WERI-Rb-1 (cell line): ENCODE data around the gene PARG.
"Not testable (repeated sequence)": the region's sequence is repeated elsewhere in the genome, so short reads cannot be mapped to it uniquely, and the experiment has no call there.

Source experiments
- DNase-seq: peaks from one replicate; pipeline ENCODE4 v3.0.0-alpha.2; 2020
- H3K27ac ChIP-seq: fragments of 250-450 bp; sonication (Bioruptor Pico); 2 replicates; pipeline ENCODE4 v1.5.1; 2020; ENCODE audit warnings: mild to moderate bottlenecking, moderate library complexity
- H3K27me3 ChIP-seq: fragments of 250-450 bp; sonication (Bioruptor Pico); 2 replicates; pipeline ENCODE4 v1.5.1; 2021; ENCODE audit warnings: mild to moderate bottlenecking, low read depth, moderate library complexity; ENCODE audit not compliant: insufficient read depth, severe bottlenecking
- H3K36me3 ChIP-seq: fragments of 250-450 bp; sonication (Bioruptor Pico); 2 replicates; pipeline ENCODE4 v1.5.1; 2020; ENCODE audit warnings: mild to moderate bottlenecking, moderate library complexity
- H3K4me3 ChIP-seq: 2 replicates; pipeline ENCODE4 v1.5.1; 2011; ENCODE audit warnings: low read depth, mild to moderate bottlenecking, control low read depth, low read length
- H3K9me3 ChIP-seq: fragments of 250-450 bp; sonication (Bioruptor Pico); 2 replicates; pipeline ENCODE4 v1.5.1; 2021; ENCODE audit warnings: mild to moderate bottlenecking, moderate library complexity; ENCODE audit not compliant: severe bottlenecking
- CTCF ChIP-seq: IDR thresholded peaks from 2 replicates; pipeline ENCODE4 v1.5.1; 2011; ENCODE audit warnings: low read depth, mild to moderate bottlenecking, control low read depth, inconsistent platforms, low read length

The PARG gene

GRCh38 chr10:49871462-49871861 is 70.4 kb downstream of the PARG start:
- H3K27ac ChIP-seq, H3K4me3 ChIP-seq, DNase-seq, H3K27me3 ChIP-seq, H3K36me3 ChIP-seq, H3K9me3 ChIP-seq: not testable (repeated sequence)

- not testable (repeated sequence) for H3K36me3 ChIP-seq, H3K9me3 ChIP-seq, H3K4me3 ChIP-seq, H3K27me3 ChIP-seq, DNase-seq, H3K27ac ChIP-seq
These were observed 81.9 kb downstream of the PARG start for GRCh38 chr10:49859933-49860332.

GRCh38 chr10:49858697-49859382 is 83.0 kb downstream of the PARG start:
- not testable (repeated sequence) for H3K9me3 ChIP-seq, H3K27ac ChIP-seq, DNase-seq, H3K4me3 ChIP-seq, H3K36me3 ChIP-seq, H3K27me3 ChIP-seq

GRCh38 chr10:49849520-49849919 is 92.3 kb downstream of the PARG start:
- not testable (repeated sequence) for H3K9me3 ChIP-seq, H3K4me3 ChIP-seq, H3K36me3 ChIP-seq, H3K27ac ChIP-seq, H3K27me3 ChIP-seq, DNase-seq

GRCh38 chr10:49844775-49845595 is 96.8 kb downstream of the PARG start:
- no peak overlapping the region for H3K27ac ChIP-seq
- TF ChIP-seq CTCF = no peak
- H3K36me3 ChIP-seq = no peaks in the 10 kb centered on the region
- no peak overlapping the region for H3K4me3 ChIP-seq
- no peak for DNase-seq
- no peaks in the 10 kb centered on the region for H3K27me3 ChIP-seq
- no peaks in the 10 kb centered on the region for H3K9me3 ChIP-seq

- not testable (repeated sequence) for H3K9me3 ChIP-seq, DNase-seq, H3K27ac ChIP-seq, H3K4me3 ChIP-seq, H3K27me3 ChIP-seq, H3K36me3 ChIP-seq
These were observed 99.5 kb downstream of the PARG start for GRCh38 chr10:49842333-49842628.

- Histone ChIP-seq H3K4me3 (no peak overlapping the region), H3K36me3 (no peaks in the 10 kb centered on the region), H3K27ac (no peak overlapping the region), H3K27me3 (no peaks in the 10 kb centered on the region), H3K9me3 (no peaks in the 10 kb centered on the region)
- TF ChIP-seq CTCF = no peak
- no peak for DNase-seq
These were observed 100.1 kb downstream of the PARG start for GRCh38 chr10:49841615-49842332.

- no peak for TF ChIP-seq CTCF
- Histone ChIP-seq H3K27ac (no peak overlapping the region), H3K36me3 (no peaks in the 10 kb centered on the region), H3K27me3 (no peaks in the 10 kb centered on the region), H3K9me3 (no peaks in the 10 kb centered on the region), H3K4me3 (no peak overlapping the region)
- no peak for DNase-seq
These were observed 104.1 kb downstream of the PARG start for GRCh38 chr10:49837685-49838084.
